ENCODE data around the gene FGF18. TPM values are rescaled to one million over a fixed set of nuclear protein-coding genes. Genes with fewer than 3 reads are reported as not detected.
A peak's percentile ranks its signal among the peaks of the same experiment; 100 is the strongest.

The FGF18 gene
- total RNA-seq, 2 donors from 2014 or later: 0.12 to 0.17 TPM

DNA sequence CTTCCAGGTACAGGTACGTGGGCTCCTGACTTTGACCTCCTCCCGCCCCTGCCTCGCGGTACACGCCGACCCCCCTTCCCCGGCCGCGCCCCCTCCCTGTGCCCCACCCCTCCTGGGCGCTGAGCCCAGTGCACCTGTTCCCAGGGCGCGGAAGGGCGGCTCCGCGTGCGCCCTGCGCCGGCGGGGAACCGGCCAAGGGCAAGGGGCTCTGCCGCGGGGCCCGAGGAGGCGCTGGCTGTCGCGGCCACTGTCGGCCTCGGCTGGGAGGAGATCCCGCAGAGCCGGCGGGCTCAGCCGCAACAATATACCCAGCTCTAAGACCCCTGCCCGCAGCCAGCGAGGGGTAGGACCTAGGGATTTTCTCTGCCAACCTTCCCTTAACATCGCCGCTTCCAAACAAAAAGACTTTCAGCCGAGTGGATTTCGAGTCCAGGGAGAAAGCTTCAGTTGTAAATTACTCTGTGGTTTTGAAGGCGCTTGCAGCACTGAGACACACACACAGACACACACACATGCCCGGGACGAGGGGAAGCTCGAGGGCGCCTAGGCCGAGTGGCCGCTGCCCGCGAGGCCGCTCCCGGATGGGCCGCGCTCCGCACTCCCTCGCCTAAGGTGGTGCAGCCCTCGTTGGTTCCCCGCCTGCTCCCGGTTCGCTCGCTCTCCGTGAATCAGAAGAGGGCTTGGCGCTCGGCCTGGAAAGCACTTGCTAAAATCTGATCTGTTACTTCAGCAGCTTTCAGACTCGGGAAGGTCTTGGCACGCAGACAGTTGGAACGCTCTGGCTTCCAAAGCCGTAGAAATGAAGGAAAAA lies 1.2 kb downstream of the FGF18 start:
- Mint-ChIP-seq H3K27ac (no peak overlapping the region), H3K36me3 (ENCODE audit: insufficient read depth in 2 of 2) (no peaks in the 10 kb centered on the region), H3K4me1 (ENCODE audit: low read depth) (peaks cover 12% of the 10 kb centered on the region), H3K4me3 (peak overlapping the region; percentile 64 to 78), H3K9me3 (no peaks in the 10 kb centered on the region), H3K27me3 (ENCODE audit: low read depth) (peaks cover 20% of the 10 kb centered on the region)
- ATAC-seq (replicated peaks in 1 of 2) (peak in 1 of 2 donors; percentile 1), DNase-seq (no peak)

DNA sequence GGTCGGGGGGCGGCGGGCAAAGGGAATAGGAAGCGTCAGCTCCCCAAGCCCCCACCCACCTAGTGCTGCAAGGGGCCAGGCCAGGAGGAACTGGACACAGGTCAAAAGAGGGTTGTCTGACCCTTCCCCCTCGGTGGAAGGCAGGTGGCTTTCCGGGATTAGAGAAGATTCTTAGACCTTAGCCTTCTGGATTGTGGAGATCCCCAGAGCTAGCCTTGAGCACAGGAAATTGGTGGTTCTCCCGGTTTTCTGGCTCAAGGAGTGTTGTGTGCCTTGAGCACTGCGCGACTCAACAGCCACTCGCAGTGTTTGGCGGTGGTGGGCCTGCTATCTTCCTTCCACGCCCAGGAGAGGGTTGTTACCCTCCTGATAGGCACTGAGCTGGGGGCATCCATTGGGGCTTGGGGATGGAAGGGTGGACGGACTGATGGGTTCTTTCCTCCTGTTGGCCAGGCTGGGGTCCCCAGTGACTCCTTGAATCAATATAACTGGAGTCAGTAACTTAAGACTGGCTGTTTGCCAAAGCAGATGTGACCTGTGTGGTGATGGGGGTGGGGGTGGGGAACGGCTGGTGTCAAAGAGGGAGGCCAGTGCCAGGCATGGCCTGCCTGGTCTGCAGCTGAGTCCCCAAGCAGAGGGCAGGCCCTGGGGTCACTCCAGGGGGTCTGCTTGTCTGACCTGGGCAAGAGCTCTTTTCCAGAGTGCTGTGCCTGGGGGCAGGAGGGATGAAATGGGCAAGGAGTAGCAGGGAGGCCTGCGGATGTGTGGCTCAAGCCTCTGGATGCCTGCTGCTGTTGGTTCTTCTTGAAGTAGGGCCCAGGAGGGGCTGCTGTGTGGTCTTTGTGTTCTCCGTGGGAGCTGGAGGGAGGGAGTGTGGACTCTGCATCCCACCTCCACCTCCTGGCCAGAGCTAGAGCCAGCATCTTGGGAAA lies 2.1 kb downstream of the FGF18 start:
- H3K27ac Mint-ChIP-seq: no peak overlapping the region
- H3K4me3 Mint-ChIP-seq: no peak overlapping the region
- ATAC-seq (replicated peaks in 1 of 2): no peak
- H3K27me3 Mint-ChIP-seq (ENCODE audit: low read depth): peaks cover 20% of the 10 kb centered on the region
- H3K9me3 Mint-ChIP-seq: no peaks in the 10 kb centered on the region
- peaks cover 12% of the 10 kb centered on the region for H3K4me1 Mint-ChIP-seq (ENCODE audit: low read depth)
- no peaks in the 10 kb centered on the region for H3K36me3 Mint-ChIP-seq (ENCODE audit: insufficient read depth in 2 of 2)
- no peak for DNase-seq

DNA sequence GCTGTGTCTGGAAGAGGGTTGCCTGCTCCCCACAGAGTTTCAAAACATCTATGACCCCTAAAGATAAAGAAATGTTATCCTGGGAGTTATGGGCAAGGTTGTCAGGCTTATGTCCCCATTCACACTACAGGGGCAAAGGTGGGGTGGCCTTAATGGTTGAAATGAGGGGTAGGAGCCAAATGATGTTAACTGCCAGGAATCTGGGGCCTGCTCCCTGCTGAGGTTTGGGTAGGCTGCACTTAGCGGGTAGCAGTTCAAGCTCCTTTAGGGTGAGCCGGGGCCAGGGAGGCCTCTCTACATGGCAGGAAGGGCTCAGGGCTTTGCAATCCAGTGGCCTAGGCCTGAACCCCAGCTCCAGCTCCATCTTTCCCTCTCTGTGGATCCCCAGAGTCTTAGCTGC lies 3.0 kb downstream of the FGF18 start:
- DNase-seq: no peak
- peaks cover 20% of the 10 kb centered on the region for H3K27me3 Mint-ChIP-seq (ENCODE audit: low read depth)
- no peaks in the 10 kb centered on the region for H3K36me3 Mint-ChIP-seq (ENCODE audit: insufficient read depth in 2 of 2)
- H3K4me3 Mint-ChIP-seq: no peak overlapping the region
- H3K4me1 Mint-ChIP-seq (ENCODE audit: low read depth): peaks cover 12% of the 10 kb centered on the region
- no peaks in the 10 kb centered on the region for H3K9me3 Mint-ChIP-seq
- no peak overlapping the region for H3K27ac Mint-ChIP-seq
- ATAC-seq (replicated peaks in 1 of 2): no peak

DNA sequence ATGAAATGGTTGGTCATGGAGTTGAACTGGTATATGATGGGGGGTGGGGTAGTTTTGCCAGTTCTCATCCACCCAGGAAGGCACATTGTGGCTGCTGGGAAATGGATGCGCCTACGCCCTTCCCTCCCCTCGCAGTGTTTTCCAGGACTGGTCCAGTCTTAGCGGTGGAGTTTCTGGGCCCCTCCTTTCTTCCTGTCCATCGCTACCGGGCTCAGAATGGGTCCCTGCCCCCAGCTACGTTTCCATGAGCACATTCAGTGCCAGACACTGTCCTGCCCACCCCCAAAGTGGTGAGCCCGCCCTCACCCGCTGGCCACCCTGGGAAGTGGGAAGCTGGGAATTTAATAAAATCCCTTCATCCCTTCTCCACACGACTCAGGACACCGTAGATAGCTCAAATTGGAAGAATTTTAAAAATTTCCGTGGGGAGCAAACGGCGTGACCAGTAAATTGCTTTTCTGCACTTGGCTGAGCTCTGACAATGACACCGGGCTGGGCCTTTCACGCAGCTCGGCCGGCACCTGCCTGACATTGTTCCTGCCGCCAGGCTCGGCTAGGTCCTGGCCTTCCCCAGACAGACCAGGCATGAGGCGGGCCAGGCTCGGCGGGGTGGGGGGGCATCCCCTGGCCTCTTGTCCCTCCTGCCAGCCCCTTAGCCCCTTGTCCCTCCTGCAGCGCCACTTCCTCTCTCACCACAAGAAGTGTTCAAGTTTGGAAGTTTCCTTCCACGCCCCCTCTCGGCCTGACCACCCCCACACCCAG lies 3.6 kb downstream of the FGF18 start:
- peaks cover 12% of the 10 kb centered on the region for H3K4me1 Mint-ChIP-seq (ENCODE audit: low read depth)
- DNase-seq (no peak), ATAC-seq (replicated peaks in 1 of 2) (no peak)
- no peaks in the 10 kb centered on the region for H3K36me3 Mint-ChIP-seq (ENCODE audit: insufficient read depth in 2 of 2)
- peaks cover 20% of the 10 kb centered on the region for H3K27me3 Mint-ChIP-seq (ENCODE audit: low read depth)
- no peak overlapping the region for H3K27ac Mint-ChIP-seq
- no peaks in the 10 kb centered on the region for H3K9me3 Mint-ChIP-seq
- no peak overlapping the region for H3K4me3 Mint-ChIP-seq

DNA sequence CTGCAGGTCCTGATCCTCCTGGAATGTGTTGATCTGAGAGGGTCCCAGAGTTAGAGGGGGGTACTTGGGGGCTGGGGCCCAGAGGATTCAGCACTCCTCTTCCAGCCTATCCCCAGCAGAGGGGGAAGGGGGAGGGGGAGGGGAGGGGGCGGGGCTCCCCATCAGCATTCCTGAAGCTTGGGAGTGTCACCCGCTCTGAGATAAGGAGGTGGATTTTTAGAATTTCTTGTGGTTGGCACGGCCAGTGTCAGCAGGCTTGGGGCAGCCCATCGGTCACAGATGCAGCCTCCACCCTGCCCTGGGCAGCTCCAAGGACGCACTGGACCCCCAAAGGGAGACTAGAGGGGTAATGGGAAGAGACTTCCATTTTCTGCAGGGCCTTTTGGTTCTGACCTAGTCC lies 5.3 kb downstream of the FGF18 start:
- H3K4me1 Mint-ChIP-seq (ENCODE audit: low read depth): peaks cover 5% of the 10 kb centered on the region
- DNase-seq (no peak), ATAC-seq (replicated peaks in 1 of 2) (no peak)
- H3K27me3 Mint-ChIP-seq (ENCODE audit: low read depth): peaks cover 20% of the 10 kb centered on the region
- no peak overlapping the region for H3K27ac Mint-ChIP-seq
- H3K9me3 Mint-ChIP-seq: no peaks in the 10 kb centered on the region
- no peaks in the 10 kb centered on the region for H3K36me3 Mint-ChIP-seq (ENCODE audit: insufficient read depth in 2 of 2)
- H3K4me3 Mint-ChIP-seq: no peak overlapping the region

DNA sequence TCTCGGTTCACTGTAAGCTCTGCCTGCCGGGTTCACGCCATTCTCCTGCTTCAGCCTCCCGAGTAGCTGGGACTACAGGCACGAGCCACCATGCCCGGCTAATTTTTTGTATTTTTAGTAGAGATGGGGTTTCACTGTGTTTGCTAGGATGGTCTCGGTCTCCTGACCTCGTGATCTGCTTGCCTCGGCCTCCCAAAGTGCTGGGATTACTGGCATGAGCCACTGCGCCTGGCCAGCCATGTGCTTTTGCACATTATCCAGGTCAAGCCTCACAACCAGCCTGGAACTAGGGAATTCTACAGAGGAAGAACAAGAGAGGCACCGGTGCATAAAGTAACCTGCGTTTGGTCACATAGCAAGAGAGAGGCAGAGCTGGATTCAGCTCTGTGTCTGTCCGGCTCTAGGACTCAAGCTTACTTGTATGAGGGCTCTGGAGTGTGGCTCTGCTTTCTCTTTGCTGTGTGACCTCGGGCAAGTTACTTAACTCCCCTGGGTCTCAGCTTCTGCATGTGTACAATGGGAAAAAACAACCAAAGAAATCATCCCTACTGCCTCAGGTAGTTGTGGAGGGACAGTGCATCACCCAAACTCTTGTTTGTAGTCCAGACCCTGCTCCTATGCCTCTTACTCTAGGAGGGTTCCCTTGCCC lies 6.3 kb downstream of the FGF18 start:
- no peak overlapping the region for H3K4me3 Mint-ChIP-seq
- no peaks in the 10 kb centered on the region for H3K36me3 Mint-ChIP-seq (ENCODE audit: insufficient read depth in 2 of 2)
- DNase-seq (no peak), ATAC-seq (replicated peaks in 1 of 2) (no peak)
- H3K27me3 Mint-ChIP-seq (ENCODE audit: low read depth): peaks cover 19% of the 10 kb centered on the region
- H3K27ac Mint-ChIP-seq: no peak overlapping the region
- H3K4me1 Mint-ChIP-seq (ENCODE audit: low read depth): peaks cover 4% of the 10 kb centered on the region
- H3K9me3 Mint-ChIP-seq: no peaks in the 10 kb centered on the region

DNA sequence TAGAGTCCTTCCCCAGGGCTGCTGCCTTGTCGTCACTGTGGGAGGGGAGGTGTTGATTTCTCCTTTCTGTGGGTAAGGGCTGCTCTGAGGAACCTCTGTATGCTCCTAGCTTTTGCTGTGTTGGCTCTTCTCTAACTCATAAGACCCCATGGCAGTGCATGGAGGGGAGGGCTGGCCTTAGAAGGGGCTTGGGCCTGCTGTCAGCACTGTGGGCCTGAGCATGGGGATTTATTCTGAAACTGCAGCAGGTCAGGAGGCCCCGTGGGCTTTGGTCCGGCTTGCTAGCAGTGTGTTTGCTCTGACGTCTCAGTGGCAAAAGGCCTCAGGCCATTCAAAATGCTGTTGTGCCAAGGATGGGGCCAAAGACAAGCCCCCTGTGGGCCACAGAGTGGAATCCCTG lies 6.8 kb downstream of the FGF18 start:
- H3K36me3 Mint-ChIP-seq (ENCODE audit: insufficient read depth in 2 of 2): no peaks in the 10 kb centered on the region
- H3K4me1 Mint-ChIP-seq (ENCODE audit: low read depth): no peaks in the 10 kb centered on the region
- no peak overlapping the region for H3K4me3 Mint-ChIP-seq
- no peaks in the 10 kb centered on the region for H3K9me3 Mint-ChIP-seq
- peaks cover 14% of the 10 kb centered on the region for H3K27me3 Mint-ChIP-seq (ENCODE audit: low read depth)
- DNase-seq: no peak
- no peak overlapping the region for H3K27ac Mint-ChIP-seq
- ATAC-seq (replicated peaks in 1 of 2): no peak

DNA sequence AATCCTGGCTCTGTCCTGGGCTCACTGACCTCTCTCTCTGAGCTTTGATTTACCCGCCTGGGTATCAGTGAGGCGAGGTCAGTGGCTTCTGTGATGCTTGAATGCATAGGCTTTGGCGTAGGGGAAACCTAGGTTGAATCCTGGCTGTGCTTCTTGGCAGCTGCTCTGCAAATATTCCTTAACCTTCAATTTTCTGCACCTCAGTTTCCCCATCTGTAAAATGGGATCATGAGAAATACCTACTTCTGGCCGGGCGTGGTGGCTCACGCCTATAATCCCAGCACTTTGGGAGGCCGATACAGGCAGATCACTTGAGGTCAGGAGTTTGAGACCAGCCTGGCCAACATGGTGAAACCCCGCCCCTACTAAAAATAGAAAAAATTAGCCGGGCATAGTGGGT lies 7.2 kb downstream of the FGF18 start:
- H3K9me3 Mint-ChIP-seq: no peaks in the 10 kb centered on the region
- H3K27ac Mint-ChIP-seq: no peak overlapping the region
- no peaks in the 10 kb centered on the region for H3K36me3 Mint-ChIP-seq (ENCODE audit: insufficient read depth in 2 of 2)
- peaks cover 10% of the 10 kb centered on the region for H3K27me3 Mint-ChIP-seq (ENCODE audit: low read depth)
- no peaks in the 10 kb centered on the region for H3K4me1 Mint-ChIP-seq (ENCODE audit: low read depth)
- ATAC-seq (replicated peaks in 1 of 2): no peak
- no peak overlapping the region for H3K4me3 Mint-ChIP-seq
- DNase-seq: no peak

DNA sequence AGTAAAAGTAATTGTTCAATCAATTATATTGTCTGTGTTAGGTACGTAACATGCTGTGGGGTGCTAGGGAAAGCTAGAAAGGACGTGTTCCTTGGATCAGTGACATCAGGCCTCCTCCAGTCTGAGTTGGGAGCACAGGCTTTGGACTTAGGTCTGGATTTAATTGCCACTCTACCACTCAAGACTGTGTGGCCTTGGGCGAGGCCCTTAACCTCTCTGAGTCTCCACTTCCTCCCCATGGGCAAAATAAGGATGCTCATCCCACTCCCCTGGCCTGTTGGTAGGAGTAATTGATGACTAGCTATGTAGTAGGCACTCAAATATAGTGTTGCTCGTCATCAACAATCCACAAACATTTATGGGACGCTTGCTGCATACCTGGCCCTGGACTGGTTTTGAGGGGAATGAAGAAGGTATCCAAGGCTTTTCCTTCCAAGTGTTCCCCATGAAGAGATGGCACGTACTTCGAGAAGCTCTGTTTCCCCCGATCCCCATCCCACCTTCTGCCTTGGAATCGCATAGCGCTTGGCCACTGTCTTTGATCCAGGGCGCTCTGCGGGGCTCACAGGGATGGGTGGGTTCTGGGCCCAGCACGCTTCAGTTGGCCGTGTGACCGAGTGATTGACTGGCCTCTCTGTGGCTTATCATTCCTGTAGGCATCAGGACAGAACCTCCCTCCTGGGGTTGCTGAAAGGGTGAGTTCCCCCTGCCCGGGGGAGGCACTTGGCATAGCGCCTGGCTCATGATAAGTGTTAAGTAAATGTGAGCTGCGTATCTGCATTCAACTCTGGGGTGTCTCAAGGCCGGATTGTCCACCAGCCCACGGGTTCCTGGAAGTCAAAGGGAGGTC lies 8.1 kb downstream of the FGF18 start:
- ATAC-seq (replicated peaks in 1 of 2) (no peak), DNase-seq (no peak)
- H3K4me1 Mint-ChIP-seq (ENCODE audit: low read depth): no peaks in the 10 kb centered on the region
- H3K9me3 Mint-ChIP-seq: no peaks in the 10 kb centered on the region
- no peaks in the 10 kb centered on the region for H3K36me3 Mint-ChIP-seq (ENCODE audit: insufficient read depth in 2 of 2)
- no peak overlapping the region for H3K4me3 Mint-ChIP-seq
- no peak overlapping the region for H3K27ac Mint-ChIP-seq
- H3K27me3 Mint-ChIP-seq (ENCODE audit: low read depth): peaks cover 6% of the 10 kb centered on the region

DNA sequence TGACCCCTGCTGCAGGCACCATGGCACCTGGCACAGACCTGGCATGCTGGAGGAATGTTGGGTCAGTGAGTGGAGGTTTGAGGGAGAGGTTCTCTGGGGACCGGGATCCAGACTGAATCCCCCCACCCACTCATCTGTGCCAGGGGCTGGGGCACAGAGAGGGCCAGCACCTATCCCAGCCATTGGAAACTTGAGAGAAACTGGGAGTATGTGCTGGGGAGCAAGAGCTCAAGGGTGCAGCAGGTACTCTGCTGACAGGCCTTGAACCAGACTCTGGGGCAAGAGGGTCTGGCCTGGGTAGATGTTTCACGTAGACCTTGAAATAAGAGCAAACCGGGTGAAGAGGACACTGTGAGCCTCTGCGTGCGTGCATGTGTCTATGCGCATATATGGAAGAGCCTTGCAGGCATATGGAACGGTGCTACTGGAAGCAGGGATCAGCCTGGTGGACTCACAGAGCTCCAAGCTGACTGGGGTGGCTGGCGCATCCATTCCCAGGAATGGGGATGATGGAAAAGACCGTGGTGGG lies 8.8 kb downstream of the FGF18 start:
- no peaks in the 10 kb centered on the region for H3K36me3 Mint-ChIP-seq (ENCODE audit: insufficient read depth in 2 of 2)
- peaks cover 6% of the 10 kb centered on the region for H3K27me3 Mint-ChIP-seq (ENCODE audit: low read depth)
- H3K27ac Mint-ChIP-seq: no peak overlapping the region
- DNase-seq (no peak), ATAC-seq (replicated peaks in 1 of 2) (no peak)
- no peaks in the 10 kb centered on the region for H3K4me1 Mint-ChIP-seq (ENCODE audit: low read depth)
- no peak overlapping the region for H3K4me3 Mint-ChIP-seq
- H3K9me3 Mint-ChIP-seq: no peaks in the 10 kb centered on the region

DNA sequence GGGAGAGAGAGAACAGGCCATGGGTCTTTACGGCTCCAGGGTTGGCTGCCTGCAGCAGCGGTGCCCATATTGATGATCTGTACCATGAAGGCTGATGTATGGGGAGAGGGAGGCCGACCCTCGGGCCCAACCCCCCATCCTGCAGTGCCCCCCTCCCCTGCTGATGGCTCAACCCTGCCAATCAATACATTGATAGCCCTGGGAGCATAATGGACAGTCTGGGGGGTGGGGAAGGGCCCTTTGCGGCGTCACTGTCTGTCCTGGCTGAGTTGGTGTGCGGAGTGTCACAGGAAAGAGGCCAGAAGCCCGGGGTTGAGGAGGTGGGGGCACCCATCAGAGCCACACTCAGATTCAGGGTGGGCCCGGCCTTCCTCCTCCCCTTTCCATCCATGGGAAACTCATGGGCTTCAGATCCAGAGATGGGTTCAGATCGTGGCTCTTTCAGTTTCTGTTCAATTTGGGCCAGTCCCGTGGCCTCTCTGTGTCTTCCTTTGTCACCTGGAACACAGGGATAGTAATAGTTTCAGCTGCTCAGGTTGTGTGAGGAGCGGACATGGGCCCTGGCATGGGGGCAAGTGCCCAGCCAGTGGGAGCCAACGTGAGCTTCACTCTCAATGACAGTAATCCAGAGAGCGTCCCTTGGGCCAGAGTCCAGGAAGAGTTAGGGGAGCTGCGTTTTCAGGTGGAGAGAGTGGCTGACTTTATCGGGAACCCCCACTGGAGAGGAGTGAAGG lies 9.5 kb downstream of the FGF18 start:
- ATAC-seq (replicated peaks in 1 of 2): no peak
- no peaks in the 10 kb centered on the region for H3K36me3 Mint-ChIP-seq (ENCODE audit: insufficient read depth in 2 of 2)

More for the DNA sequence above, 9.5 kb downstream of the FGF18 start:
- H3K27me3 Mint-ChIP-seq (ENCODE audit: low read depth): peaks cover 5% of the 10 kb centered on the region
- no peak overlapping the region for H3K4me3 Mint-ChIP-seq
- H3K9me3 Mint-ChIP-seq: no peaks in the 10 kb centered on the region
- H3K4me1 Mint-ChIP-seq (ENCODE audit: low read depth): no peaks in the 10 kb centered on the region
- H3K27ac Mint-ChIP-seq: no peak overlapping the region
- no peak for DNase-seq
